OCI-LY3 (cell line): ENCODE measurements around the gene SPECC1.

ENCODE experiments used
- H2AFZ ChIP-seq: fragments of 200-600, 300-600 bp; shearing (Covaris generic); 2 replicates; pipeline ENCODE4 v1.6.0; 2014; ENCODE audit warnings: antibody characterized with exemption, low read depth, low read length
- H3K27ac ChIP-seq: fragments of 200-600, 300-600 bp; sonication (generic); 2 replicates; pipeline ENCODE4 v1.5.1; 2014; ENCODE audit warnings: mild to moderate bottlenecking, low read length, moderate library complexity, mixed read lengths
- H3K27me3 ChIP-seq: fragments of 200-600, 300-600 bp; sonication (generic); 2 replicates; pipeline ENCODE4 v1.6.1; 2014; ENCODE audit warnings: low read depth, low read length, mixed read lengths
- H3K36me3 ChIP-seq: fragments of 200-600, 300-600 bp; sonication (generic); replicated peaks from 2 replicates; pipeline ENCODE3; 2014; ENCODE audit warnings: low read depth, low read length, mixed read lengths
- H3K4me1 ChIP-seq: fragments of 300-600, 200-600 bp; sonication (generic); 2 replicates; pipeline ENCODE4 v1.6.1; 2014; ENCODE audit warnings: low read length, mixed read lengths
- H3K4me2 ChIP-seq: fragments of 200-600, 300-600 bp; sonication (generic); 2 replicates; pipeline ENCODE4 v1.6.1; 2014; ENCODE audit warnings: low read length, mixed read lengths
- H3K4me3 ChIP-seq: fragments of 300-600, 200-600 bp; sonication (generic); 2 replicates; pipeline ENCODE4 v1.5.1; 2014; ENCODE audit warnings: antibody characterized with exemption, mild to moderate bottlenecking, low read length, moderate library complexity
- H3K79me2 ChIP-seq: fragments of 300-600, 200-600 bp; shearing (Covaris generic); 2 replicates; pipeline ENCODE4 v1.6.1; 2014; ENCODE audit warnings: mild to moderate bottlenecking, low read length, mixed read lengths
- H3K9ac ChIP-seq: fragments of 300-600, 200-600 bp; shearing (Covaris generic); 2 replicates; pipeline ENCODE4 v1.6.0; 2014; ENCODE audit warnings: mild to moderate bottlenecking, low read length, moderate library complexity
- H3K9me3 ChIP-seq: fragments of 200-600, 300-600 bp; shearing (Covaris generic); 2 replicates; pipeline ENCODE4 v1.6.1; 2014; ENCODE audit warnings: low read length, mixed read lengths; ENCODE audit not compliant: insufficient read depth
- H4K20me1 ChIP-seq: fragments of 200-600, 300-600 bp; sonication (generic); 2 replicates; pipeline ENCODE4 v1.6.1; 2016; ENCODE audit warnings: low read length, mixed read lengths; ENCODE audit not compliant: insufficient read depth
- EZH2phosphoT487 ChIP-seq: fragments of 200-600 bp; shearing (Covaris generic); IDR thresholded peaks from 2 replicates; pipeline ENCODE4 v1.6.1; 2018; ENCODE audit warnings: antibody characterized with exemption, mixed run types, low read depth
- TF ChIP-seq, protein P1 (sequence below): fragments of 200-600, 300-600 bp; sonication (generic); IDR thresholded peaks from 2 replicates; pipeline ENCODE4 v1.5.1; 2014; ENCODE audit warnings: antibody characterized with exemption, low read length, low read depth

Gene SPECC1

DNA sequence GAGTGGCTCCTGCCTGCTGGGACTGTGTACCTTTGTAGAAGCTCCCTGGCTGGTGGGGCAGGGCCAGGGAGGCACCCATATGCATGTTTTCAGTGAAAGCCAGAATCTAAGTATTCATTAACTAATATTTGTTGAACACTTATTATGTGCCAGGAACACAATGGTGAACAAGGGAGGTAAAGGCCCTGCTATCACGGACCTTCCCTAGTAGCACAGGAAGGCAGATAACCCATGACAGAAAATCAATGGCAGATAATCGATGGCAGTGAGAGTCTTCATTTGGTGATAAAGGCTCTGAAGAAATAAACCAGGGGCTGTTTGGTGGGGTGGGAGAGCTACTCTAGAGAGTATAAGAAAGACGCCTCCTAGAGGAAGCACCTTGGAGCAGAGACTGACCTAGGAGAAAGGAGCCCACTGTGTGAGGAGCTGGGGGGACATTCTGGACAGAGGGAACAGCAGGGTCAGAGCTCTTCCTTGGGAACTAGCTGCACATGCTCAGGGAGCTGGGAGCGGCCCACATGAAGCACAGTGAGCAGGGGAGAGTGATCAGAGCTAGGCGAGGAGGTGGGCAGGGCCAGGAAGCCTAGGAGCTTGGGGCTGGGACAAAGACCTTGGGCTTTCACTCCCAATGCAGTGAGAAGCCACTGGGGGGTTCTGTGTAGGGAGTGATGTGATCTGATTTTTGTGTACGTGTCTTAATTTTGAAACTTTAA is 78.5 kb downstream of the SPECC1 start:
- Histone ChIP-seq H3K27me3 (no peaks in the 10 kb centered on the region), H3K36me3 (no peaks in the 10 kb centered on the region), H3K4me1 (no peaks in the 10 kb centered on the region), H4K20me1 (no peaks in the 10 kb centered on the region), H3K4me3 (no peak overlapping the region), H3K9ac (no peak overlapping the region), H2AFZ (no peak overlapping the region), H3K27ac (no peak overlapping the region), H3K4me2 (no peak overlapping the region), H3K79me2 (no peaks in the 10 kb centered on the region), H3K9me3 (no peaks in the 10 kb centered on the region)
- TF ChIP-seq EZH2phosphoT487 = no peak
- TF ChIP-seq, protein P1, sequence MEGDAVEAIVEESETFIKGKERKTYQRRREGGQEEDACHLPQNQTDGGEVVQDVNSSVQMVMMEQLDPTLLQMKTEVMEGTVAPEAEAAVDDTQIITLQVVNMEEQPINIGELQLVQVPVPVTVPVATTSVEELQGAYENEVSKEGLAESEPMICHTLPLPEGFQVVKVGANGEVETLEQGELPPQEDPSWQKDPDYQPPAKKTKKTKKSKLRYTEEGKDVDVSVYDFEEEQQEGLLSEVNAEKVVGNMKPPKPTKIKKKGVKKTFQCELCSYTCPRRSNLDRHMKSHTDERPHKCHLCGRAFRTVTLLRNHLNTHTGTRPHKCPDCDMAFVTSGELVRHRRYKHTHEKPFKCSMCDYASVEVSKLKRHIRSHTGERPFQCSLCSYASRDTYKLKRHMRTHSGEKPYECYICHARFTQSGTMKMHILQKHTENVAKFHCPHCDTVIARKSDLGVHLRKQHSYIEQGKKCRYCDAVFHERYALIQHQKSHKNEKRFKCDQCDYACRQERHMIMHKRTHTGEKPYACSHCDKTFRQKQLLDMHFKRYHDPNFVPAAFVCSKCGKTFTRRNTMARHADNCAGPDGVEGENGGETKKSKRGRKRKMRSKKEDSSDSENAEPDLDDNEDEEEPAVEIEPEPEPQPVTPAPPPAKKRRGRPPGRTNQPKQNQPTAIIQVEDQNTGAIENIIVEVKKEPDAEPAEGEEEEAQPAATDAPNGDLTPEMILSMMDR = no peak

DNA sequence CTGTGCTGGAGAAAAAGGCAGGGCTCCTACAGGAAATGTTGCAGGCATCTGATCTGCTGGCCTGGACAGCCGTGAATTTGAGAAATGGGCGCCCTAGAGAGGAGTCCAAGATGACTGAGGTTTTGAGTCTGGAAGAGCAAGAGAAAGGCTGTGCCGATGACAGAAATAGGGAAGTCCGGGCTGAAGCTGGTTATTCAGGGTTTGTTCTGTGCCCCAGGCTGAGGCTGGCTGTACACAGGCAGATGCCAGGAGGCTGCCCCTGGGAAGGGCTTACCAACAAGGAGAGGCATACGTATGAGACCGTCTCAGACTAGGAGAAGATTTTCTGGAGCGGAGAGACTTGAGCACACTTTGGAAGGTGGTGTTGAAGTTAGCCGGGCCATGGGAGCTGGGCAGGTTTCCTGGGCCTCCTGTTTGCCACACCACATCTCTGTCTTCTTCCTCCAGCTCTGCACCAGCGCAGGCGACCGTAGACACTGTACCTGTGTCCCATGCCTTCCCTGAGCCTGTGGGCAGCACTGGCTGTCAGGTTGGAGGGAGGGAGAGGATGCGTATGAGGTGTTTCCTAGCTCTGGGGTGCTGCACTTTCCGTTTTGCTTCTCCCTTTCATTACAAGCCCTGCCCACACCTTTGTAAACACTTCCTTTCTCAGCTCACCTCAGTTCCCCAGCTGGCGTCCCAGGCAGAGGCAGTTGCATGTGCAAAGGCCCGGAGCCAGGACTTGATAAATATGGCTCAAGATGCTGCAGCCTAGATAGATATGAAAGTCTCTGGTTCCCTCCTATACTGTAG is 80.8 kb downstream of the SPECC1 start:
- Histone ChIP-seq H4K20me1 (no peaks in the 10 kb centered on the region), H3K27me3 (no peaks in the 10 kb centered on the region), H2AFZ (no peak overlapping the region), H3K36me3 (no peaks in the 10 kb centered on the region), H3K9ac (no peak overlapping the region), H3K4me2 (no peak overlapping the region), H3K4me3 (no peak overlapping the region), H3K4me1 (no peaks in the 10 kb centered on the region), H3K27ac (no peak overlapping the region), H3K79me2 (no peaks in the 10 kb centered on the region), H3K9me3 (no peaks in the 10 kb centered on the region)
- TF ChIP-seq, protein P1 = no peak
- TF ChIP-seq EZH2phosphoT487 = no peak

DNA sequence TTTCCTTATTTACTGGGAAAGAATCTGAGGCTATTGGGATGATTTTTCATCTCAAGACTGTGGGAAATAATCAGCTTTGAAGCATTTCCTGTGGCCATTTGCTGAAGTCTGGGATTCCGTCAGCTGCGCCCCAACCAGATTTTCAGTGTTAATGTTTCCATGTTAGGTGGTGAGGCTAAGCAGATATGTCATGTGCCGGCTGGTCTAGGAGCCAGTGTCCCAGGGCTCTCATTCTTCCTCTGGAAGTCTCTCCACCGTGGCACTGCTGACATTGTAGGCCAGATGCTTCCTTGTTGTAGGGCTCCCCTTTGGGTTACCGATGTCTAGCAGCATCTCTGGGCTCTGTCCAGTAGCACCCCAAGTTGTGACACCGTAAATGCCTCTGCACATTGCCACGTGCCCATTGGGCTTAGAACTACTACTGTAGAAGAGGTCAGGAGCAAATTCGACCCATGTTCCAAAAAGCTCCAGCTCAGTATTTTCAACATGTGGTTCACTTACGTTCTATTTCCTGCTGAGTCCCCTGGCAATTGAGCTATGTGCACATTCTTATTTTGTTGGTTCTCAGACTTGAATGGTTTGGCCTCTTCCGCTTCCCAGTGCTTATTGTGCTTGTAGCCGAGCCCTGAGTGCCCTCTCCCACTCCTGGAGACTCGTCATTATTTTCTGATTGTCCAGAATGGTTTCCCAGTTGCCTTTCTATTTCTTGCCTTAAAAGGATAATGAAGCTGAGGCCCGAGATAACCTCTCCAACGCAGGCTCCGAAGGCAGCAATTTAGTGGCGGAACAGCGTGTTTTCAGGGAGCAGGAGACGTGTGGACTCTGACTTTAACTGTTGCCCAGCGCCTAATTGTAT is 82.2 kb downstream of the SPECC1 start:
- Histone ChIP-seq H3K36me3 (no peaks in the 10 kb centered on the region), H3K4me3 (no peak overlapping the region), H3K27me3 (no peaks in the 10 kb centered on the region), H2AFZ (no peak overlapping the region), H3K4me1 (no peaks in the 10 kb centered on the region), H4K20me1 (no peaks in the 10 kb centered on the region), H3K9me3 (no peaks in the 10 kb centered on the region), H3K9ac (no peak overlapping the region), H3K27ac (no peak overlapping the region), H3K79me2 (no peaks in the 10 kb centered on the region), H3K4me2 (no peak overlapping the region)
- TF ChIP-seq, protein P1 = no peak
- TF ChIP-seq EZH2phosphoT487 = no peak
